Gastrocnemius medialis (tissue), 4 donors: ENCODE results near the gene LMCD1. TPM values are rescaled to one million over a fixed set of nuclear protein-coding genes. Genes with fewer than 3 reads are reported as not detected.

Source experiments
- ATAC-seq, 2 donors: fragments of 150-250 bp; one replicate each; pipeline ENCODE4 v1.9.1; 2016
- DNase-seq, 2 donors: peaks; one replicate each; pipeline ENCODE4 v3.0.0-alpha.2; 2019
- H3K27ac ChIP-seq, 4 donors: fragments of 200-600 bp; sonication (generic); 1 replicate in 1 of 4; 2 replicates in 3 of 4; pipeline ENCODE4 v1.5.1; 2016 to 2018; ENCODE audit warnings: mild to moderate bottlenecking in 2 of 4, moderate library complexity in 1 of 4
- H3K27me3 ChIP-seq, 3 donors: fragments of 200-600 bp; sonication (generic) in 2 of 3; 1 replicate in 1 of 3; 2 replicates in 2 of 3; pipeline versions ENCODE4 v1.5.1 to v1.6.0; 2016 to 2019; ENCODE audit warnings: mild to moderate bottlenecking in 1 of 3, moderate library complexity in 1 of 3
- H3K36me3 ChIP-seq, 2 donors: fragments of 200-600 bp; sonication (generic) in 1 of 2; one replicate each; pipeline ENCODE4 v1.5.1; 2017 to 2018
- H3K4me1 ChIP-seq, 2 donors: fragments of 200-600 bp; sonication (generic) in 1 of 2; one replicate each; pipeline ENCODE4 v1.5.1; 2016 to 2017; ENCODE audit warnings: mild to moderate bottlenecking in 2 of 2
- H3K4me3 ChIP-seq, 4 donors: fragments of 200-600 bp; sonication (generic) in 3 of 4; 1 replicate in 1 of 4; 2 replicates in 3 of 4; pipeline ENCODE4 v1.5.1; 2016 to 2019; ENCODE audit warnings: mild to moderate bottlenecking in 2 of 4
- H3K9me3 ChIP-seq, 3 donors: fragments of 200-600 bp; sonication (generic) in 2 of 3; 1 replicate in 1 of 3; 2 replicates in 2 of 3; pipeline ENCODE4 v1.5.1; 2016 to 2019
- CTCF ChIP-seq, 5 experiments: fragments of 450-650 bp in 3 of 5; fragments of 200-600 bp in 2 of 5; sonication (generic) in 2 of 5; IDR thresholded peaks in 4 of 5; conservative IDR thresholded peaks in 1 of 5; 1 replicate in 4 of 5; 2 replicates in 1 of 5; pipeline ENCODE4 v1.5.1; 2016 to 2019; ENCODE audit warnings: antibody characterized with exemption in 5 of 5, mild to moderate bottlenecking in 3 of 5, moderate library complexity in 3 of 5
- POLR2A ChIP-seq, 2 donors: fragments of 450-650 bp; IDR thresholded peaks; one replicate each; pipeline ENCODE4 v1.6.1; 2017; ENCODE audit warnings: antibody characterized with exemption in 2 of 2, mild to moderate bottlenecking in 2 of 2, moderate library complexity in 2 of 2
- in situ Hi-C, 4 donors: fragments of 200-750 bp; cut with MboI; loops; one replicate each; pipeline versions ENCODE4 v1.15.0 to v1.8.0; 2017; ENCODE audit warnings: low sequenced_read_pairs in 4 of 4
- intact Hi-C: fragments of 100-400 bp; cut with DNase I; formaldehyde crosslinking; loops from one replicate; pipeline ENCODE4 v1.15.1; 2023; ENCODE audit warnings: low total_unique reads
- total RNA-seq, 4 donors: library from RNA; depleted of rRNA; stranded (reverse); fragments of >200 nt; gene quantifications; one replicate each; pipeline versions ENCODE4 v1.1.0 to v1.2.3, GENCODE V29; 2016

The LMCD1 gene
- total RNA-seq, 4 donors from 2014 or later = 96.0 to 581 (median 167) TPM

DNA sequence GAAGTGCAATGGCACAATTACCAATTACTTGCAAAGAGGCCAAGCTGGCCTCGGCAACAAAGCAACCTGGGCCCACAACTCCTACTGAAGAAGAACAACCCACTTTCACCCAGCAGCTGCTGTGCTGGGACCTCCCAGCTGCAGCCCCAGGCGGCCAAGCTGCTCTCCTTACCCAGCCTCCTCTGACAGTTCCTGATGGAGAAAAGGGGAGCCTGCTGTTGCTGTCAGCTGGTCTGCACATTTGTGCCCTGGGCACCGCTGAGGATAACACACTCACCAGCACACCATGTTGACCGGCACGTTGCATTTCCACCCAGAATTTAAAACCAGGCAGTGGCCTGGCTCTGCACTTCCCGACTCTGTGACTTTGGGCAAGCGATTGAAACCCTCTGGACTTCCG is 109.3 kb downstream of the LMCD1 start:
- ATAC-seq (no peak), DNase-seq (no peak)
- Histone ChIP-seq H3K36me3 (no peaks in the 10 kb centered on the region), H3K4me1 (peaks cover 14 to 16% of the 10 kb centered on the region in 2 donors), H3K9me3 (no peaks in the 10 kb centered on the region), H3K27me3 (no peaks in the 10 kb centered on the region), H3K4me3 (no peak overlapping the region), H3K27ac (no peak overlapping the region)
- no peak for TF ChIP-seq CTCF (IDR thresholded peaks at IDR 0.05 in 4 of 5, conservative IDR thresholded peaks at IDR 0.05 in 1 of 5)
- no peak for TF ChIP-seq POLR2A (IDR thresholded peaks at IDR 0.05)
- intact Hi-C loops (no loop called here), in situ Hi-C loops (no loop called here)

GRCh38 chr3:8617921-8618320 is 116.3 kb downstream of the LMCD1 start:
- H3K4me3 ChIP-seq = no peak overlapping the region
- no peak overlapping the region for H3K27ac ChIP-seq
- ATAC-seq (no peak), DNase-seq (no peak)
- intact Hi-C loops (no loop called here), in situ Hi-C loops (no loop called here)
- TF ChIP-seq CTCF (IDR thresholded peaks at IDR 0.05 in 4 of 5, conservative IDR thresholded peaks at IDR 0.05 in 1 of 5) (no peak), POLR2A (IDR thresholded peaks at IDR 0.05) (no peak)
- no peaks in the 10 kb centered on the region for H3K27me3 ChIP-seq
- no peaks in the 10 kb centered on the region for H3K36me3 ChIP-seq
- no peaks in the 10 kb centered on the region for H3K9me3 ChIP-seq
- peaks cover 6% of the 10 kb centered on the region in 2 donors for H3K4me1 ChIP-seq

DNA sequence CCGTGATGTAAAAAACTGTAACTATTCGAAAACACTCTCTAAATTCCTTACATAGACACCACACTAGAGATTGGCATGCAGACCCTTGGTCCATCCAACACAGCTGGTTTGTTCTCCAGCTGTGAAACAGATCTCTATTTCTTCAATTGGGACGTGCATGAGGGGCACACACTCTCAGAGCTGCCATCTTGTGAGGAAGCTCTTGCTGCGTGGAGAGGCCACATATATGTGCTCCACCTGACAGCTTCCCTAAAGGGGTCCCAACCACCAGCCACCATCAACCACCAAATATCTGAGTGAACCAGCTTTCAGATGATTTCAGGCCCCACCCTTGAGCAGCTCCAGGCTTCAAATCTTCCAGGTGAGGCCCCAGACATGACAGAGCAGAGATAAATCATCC is 117.3 kb downstream of the LMCD1 start:
- Histone ChIP-seq H3K4me3 (no peak overlapping the region), H3K9me3 (no peaks in the 10 kb centered on the region), H3K4me1 (peaks cover 11 to 12% of the 10 kb centered on the region in 2 donors), H3K36me3 (no peaks in the 10 kb centered on the region), H3K27ac (no peak overlapping the region), H3K27me3 (no peaks in the 10 kb centered on the region)
- ATAC-seq (no peak), DNase-seq (no peak)
- intact Hi-C loops = no loop called here
- in situ Hi-C loops = no loop called here
- TF ChIP-seq POLR2A (IDR thresholded peaks at IDR 0.05) = no peak
- no peak for TF ChIP-seq CTCF (IDR thresholded peaks at IDR 0.05 in 4 of 5, conservative IDR thresholded peaks at IDR 0.05 in 1 of 5)

- TF ChIP-seq CTCF (IDR thresholded peaks at IDR 0.05 in 4 of 5, conservative IDR thresholded peaks at IDR 0.05 in 1 of 5) (no peak), POLR2A (IDR thresholded peaks at IDR 0.05) (no peak)
- H3K27me3 ChIP-seq = no peaks in the 10 kb centered on the region
- in situ Hi-C loops = no loop called here
- intact Hi-C loops = no loop called here
- H3K9me3 ChIP-seq = no peaks in the 10 kb centered on the region
- peaks cover 11 to 12% of the 10 kb centered on the region in 2 donors for H3K4me1 ChIP-seq
- no peak overlapping the region for H3K27ac ChIP-seq
- DNase-seq = no peak
- H3K36me3 ChIP-seq = no peaks in the 10 kb centered on the region
- ATAC-seq = no peak
- H3K4me3 ChIP-seq = no peak overlapping the region
Measured at GRCh38 chr3:8619548-8619947, 117.9 kb downstream of the LMCD1 start.

GRCh38 chr3:8621141-8621540 is 119.5 kb downstream of the LMCD1 start:
- no peak overlapping the region for H3K4me3 ChIP-seq
- ATAC-seq (no peak), DNase-seq (no peak)
- H3K4me1 ChIP-seq = peaks cover 11 to 12% of the 10 kb centered on the region in 2 donors
- TF ChIP-seq POLR2A (IDR thresholded peaks at IDR 0.05) (no peak), CTCF (IDR thresholded peaks at IDR 0.05 in 4 of 5, conservative IDR thresholded peaks at IDR 0.05 in 1 of 5) (no peak)
- H3K27me3 ChIP-seq = no peaks in the 10 kb centered on the region
- no peaks in the 10 kb centered on the region for H3K9me3 ChIP-seq
- H3K36me3 ChIP-seq = no peaks in the 10 kb centered on the region
- peak overlapping the region in 2 of 4 donors; percentile 14 to 41 for H3K27ac ChIP-seq
- in situ Hi-C loops = loop anchor here in 1 of 4 donors (5.0 kb wide), 1 partner anchor 179 kb away; no protein-coding TSS in a partner anchor
- intact Hi-C loops = no loop called here
